Dendritic cell treated with granulocyte-macrophage colony-stimulating factor and Interleukin-4, amounts not matched to agents 40 ng/mL and 50 ng/mL, for 4 days (primary cell): ENCODE data around the gene CCSAP.
"Not testable (repeated sequence)": the region's sequence is repeated elsewhere in the genome, so short reads cannot be mapped to it uniquely, and the experiment has no call there.

Experiments used
- H3K27ac Mint-ChIP-seq: one replicate; pipeline ENCODE4 v1.8.0; 2022; ENCODE audit warnings: mild to moderate bottlenecking, mixed read lengths
- H3K27me3 Mint-ChIP-seq: one replicate; pipeline ENCODE4 v1.8.0; 2022; ENCODE audit warnings: mild to moderate bottlenecking, mixed read lengths
- H3K36me3 Mint-ChIP-seq: one replicate; pipeline ENCODE4 v1.8.0; 2022; ENCODE audit warnings: low read depth, mixed read lengths
- H3K4me1 Mint-ChIP-seq: one replicate; pipeline ENCODE4 v1.8.0; 2022; ENCODE audit warnings: low read depth, mixed read lengths
- H3K4me3 Mint-ChIP-seq: one replicate; pipeline ENCODE4 v1.8.0; 2022; ENCODE audit warnings: mild to moderate bottlenecking, moderate library complexity, mixed read lengths
- H3K9me3 Mint-ChIP-seq: one replicate; pipeline ENCODE4 v1.8.0; 2022; ENCODE audit warnings: mixed read lengths
- intact Hi-C: fragments of 100-400 bp; cut with micrococcal nuclease; formaldehyde crosslinking; loops from one replicate; pipeline ENCODE4 v1.15.0; 2022

CCSAP gene

DNA sequence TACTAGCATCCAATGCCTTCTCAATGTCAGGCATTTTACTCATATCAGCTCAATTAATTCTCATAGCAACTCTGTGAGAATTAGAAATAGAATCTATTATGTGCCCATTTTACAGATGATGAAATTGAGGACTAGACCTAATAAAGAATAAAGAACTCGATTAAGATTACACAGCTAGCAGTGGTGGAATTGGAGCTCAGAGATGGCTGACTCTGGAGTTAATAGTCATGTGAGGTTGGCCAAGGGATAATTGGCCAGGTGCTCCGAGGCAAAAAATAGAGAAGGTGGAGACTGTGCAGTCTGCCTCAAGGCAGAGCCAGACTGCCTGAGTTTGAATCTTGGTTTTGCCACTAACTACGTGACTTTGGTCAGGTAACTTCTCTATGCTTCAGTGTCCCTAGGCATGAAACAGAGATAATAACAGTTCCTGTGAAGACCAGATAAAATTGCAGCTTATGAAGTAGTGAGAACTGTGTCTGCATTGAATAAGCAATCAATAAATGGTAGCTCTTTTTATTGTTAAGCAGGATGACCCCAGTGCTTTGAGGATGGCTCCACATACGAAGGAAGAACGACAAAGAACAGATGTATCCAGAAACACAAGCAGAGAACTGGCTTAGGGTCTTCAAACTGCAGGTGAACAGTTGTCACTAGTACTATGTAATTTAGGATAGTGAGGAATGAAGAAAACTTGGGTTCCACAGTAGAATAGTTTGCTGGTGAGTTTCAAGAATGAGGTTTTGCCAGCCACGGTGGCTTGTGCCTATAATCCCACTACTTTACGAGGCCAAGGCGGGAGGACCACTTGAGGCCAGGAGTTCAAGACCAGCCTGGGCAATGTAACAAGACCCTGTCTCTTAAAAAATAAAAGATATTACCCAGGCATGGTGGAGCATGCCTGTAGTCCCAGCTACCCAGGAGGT, 6.9 kb upstream of the CCSAP start:
- intact Hi-C loops = no loop called here
- peaks cover 45% of the 10 kb centered on the region for H3K27me3 Mint-ChIP-seq

DNA sequence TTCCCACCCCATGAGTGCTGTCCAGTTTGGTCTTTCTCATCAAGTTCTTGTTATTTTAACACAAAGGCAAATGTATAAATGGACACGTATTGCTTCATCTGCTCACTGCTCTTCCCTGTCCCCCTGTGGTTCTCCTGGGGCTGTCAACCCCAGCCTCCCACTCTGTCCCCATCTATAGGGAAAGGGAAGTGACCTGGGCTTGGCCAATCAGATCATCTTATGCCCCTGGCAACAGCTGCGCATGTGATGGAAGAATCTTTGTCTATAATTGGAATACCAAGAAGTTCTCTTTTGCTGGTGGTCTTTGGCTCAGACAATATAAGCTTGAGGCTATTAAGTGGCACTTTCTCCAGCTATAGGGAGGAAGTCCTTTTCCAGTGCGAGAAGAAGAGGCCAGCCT, 4.7 kb upstream of the CCSAP start:
- Mint-ChIP-seq H3K4me3 (no peak overlapping the region), H3K27me3 (peaks cover 33% of the 10 kb centered on the region), H3K4me1 (peaks cover 47% of the 10 kb centered on the region), H3K9me3 (no peaks in the 10 kb centered on the region), H3K27ac (no peak overlapping the region), H3K36me3 (no peaks in the 10 kb centered on the region)
- intact Hi-C loops = no loop called here

More for the DNA sequence above, 6.9 kb upstream of the CCSAP start:
- Mint-ChIP-seq H3K27ac (no peak overlapping the region), H3K4me3 (no peak overlapping the region), H3K4me1 (peaks cover 32% of the 10 kb centered on the region), H3K36me3 (no peaks in the 10 kb centered on the region), H3K9me3 (peaks cover 5% of the 10 kb centered on the region)

DNA sequence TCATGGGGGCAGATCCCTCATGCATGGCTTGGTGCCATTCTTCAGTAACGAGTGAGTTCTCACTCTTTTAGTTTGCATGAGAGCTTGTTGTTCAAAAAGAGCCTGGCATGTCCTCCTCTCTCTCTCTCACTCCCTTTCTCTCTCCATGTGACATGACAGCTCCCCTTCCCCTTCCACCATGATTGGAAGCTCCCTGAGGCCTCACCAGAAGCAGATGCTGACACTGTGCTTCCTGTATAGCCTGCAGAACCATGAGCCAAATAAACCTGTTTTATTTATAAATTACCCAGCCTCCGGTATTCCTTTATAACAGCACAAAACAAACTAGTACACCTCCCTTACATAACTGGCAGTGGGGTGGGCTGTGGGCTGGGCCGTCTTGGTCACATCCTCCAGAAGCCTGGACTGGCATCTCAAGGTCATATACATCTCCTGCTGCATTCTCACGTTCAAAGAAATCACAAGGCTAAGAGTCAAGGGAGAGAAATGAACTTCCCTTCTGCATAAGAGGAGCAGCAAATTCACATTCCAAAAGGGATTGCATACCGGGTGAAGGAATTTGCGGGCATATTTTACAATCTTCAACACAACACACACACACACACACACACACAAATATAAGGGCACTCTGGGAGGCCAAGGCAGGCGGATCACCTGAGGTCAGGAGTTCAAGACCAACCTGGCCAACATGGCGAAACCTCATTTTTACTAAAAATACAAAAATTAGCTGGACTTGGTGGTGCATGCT, 2.3 kb upstream of the CCSAP start:
- H3K4me3 Mint-ChIP-seq = no peak overlapping the region
- intact Hi-C loops = loop anchor here (5.0 kb wide), 2 partner anchors 73 to 162 kb away; partner anchors contain the start of genes NUP133 and RAB4A
- H3K9me3 Mint-ChIP-seq = no peaks in the 10 kb centered on the region
- peaks cover 20% of the 10 kb centered on the region for H3K27me3 Mint-ChIP-seq
- peaks cover 22% of the 10 kb centered on the region for H3K36me3 Mint-ChIP-seq
- H3K27ac Mint-ChIP-seq = no peak overlapping the region
- peaks cover 57% of the 10 kb centered on the region for H3K4me1 Mint-ChIP-seq

DNA sequence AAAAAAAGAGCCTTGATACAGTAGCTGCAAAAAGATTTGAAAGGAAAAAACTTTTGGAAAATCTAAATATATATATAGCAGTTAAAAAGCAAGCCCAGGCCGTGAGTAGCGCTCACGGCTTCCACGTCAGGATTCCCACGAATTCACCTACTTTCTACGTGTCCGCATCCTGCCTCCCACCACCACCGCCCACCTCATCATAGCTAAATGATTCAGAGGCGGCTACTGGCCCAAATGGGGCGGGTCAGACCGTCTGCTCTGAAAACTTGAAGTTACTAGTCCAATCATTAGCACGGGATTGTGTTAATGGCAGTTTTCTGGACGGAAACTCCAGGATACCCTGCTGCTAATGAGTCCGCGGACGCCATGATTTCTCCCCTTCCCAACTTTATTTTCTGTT, 1.3 kb upstream of the CCSAP start:
- no peak overlapping the region for H3K27ac Mint-ChIP-seq
- no peak overlapping the region for H3K4me3 Mint-ChIP-seq
- peaks cover 16% of the 10 kb centered on the region for H3K27me3 Mint-ChIP-seq
- no peaks in the 10 kb centered on the region for H3K9me3 Mint-ChIP-seq
- H3K36me3 Mint-ChIP-seq = peaks cover 31% of the 10 kb centered on the region
- intact Hi-C loops = loop anchor here (5.0 kb wide), 2 partner anchors 72 to 163 kb away; partner anchors contain the start of genes NUP133 and RAB4A
- peaks cover 67% of the 10 kb centered on the region for H3K4me1 Mint-ChIP-seq

DNA sequence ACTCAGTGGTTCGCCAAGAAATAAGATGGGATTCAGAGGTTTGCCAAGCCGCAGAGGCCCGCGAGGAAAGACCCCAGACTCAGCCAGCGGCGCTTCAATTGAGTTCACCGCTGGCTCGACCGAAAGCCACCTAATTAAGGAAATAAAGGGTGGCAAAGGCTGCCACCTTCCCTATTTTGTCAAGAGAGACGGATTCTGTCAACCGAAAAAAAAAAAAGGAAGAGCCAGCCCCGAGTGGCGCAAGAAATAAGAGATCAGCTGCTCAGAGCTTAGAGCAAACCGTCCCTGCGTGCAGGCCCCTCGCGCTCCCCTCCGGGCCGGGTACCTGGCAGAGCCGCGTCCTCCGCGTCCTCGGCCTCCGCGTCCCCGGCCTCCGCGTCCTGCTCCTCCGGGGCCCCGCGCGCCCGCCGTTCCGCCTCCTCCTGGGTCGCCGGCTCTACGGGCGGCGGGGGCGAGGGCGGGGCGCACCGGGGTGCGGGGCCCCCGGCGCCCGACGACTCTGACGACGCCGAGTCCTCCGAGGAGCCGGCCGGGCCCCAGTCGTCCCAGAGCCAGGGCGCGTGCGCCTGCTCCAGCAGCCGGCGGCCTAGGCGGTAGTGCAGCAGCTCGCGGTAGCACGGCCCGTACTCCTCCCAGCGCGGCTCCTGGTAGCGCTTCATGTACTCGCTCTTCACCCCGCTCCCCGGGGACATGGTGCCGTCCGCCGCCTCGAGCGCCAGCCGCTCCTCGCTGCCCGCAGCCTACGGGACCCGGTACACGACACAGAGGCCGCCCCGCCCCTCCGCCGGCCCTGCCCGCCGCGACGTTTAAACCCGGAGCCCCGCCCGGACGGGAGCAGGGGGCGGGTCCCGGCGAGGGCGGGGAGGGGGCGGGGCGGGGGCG, 832 bp downstream of the CCSAP start:
- peaks cover 79% of the 10 kb centered on the region for H3K4me1 Mint-ChIP-seq
- peaks cover 11% of the 10 kb centered on the region for H3K27me3 Mint-ChIP-seq
- no peaks in the 10 kb centered on the region for H3K9me3 Mint-ChIP-seq
- H3K4me3 Mint-ChIP-seq = peak overlapping the region; percentile 91
- intact Hi-C loops = loop anchor here (5.0 kb wide), 2 partner anchors 70 to 165 kb away; partner anchors contain the start of genes NUP133 and RAB4A
- H3K27ac Mint-ChIP-seq = peak overlapping the region; percentile 93
- peaks cover 37% of the 10 kb centered on the region for H3K36me3 Mint-ChIP-seq

DNA sequence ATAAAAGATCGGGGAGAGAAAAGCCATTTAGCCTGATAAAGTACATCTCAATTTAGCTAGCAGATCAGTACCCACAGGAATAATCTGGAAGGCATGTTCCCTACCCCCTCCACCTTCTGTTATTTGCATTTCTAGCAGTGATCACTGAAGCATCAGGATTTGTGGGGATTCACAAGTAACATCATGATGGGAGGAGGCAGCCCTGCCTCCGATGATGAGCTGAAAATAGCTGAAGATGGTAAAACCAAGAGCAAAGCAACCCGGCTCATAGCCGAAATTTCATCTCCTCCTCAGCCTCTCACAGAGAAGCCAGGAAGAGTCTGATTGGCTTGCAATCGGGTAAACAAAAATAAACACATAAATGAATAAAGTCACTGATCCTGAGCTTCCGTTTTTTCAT, 2.4 kb downstream of the CCSAP start:
- intact Hi-C loops = loop anchor here (5.0 kb wide), 2 partner anchors 68 to 167 kb away; partner anchors contain the start of genes NUP133 and RAB4A
- Mint-ChIP-seq H3K4me3 (peak overlapping the region; percentile 91), H3K27ac (peak overlapping the region; percentile 93), H3K9me3 (no peaks in the 10 kb centered on the region), H3K36me3 (peaks cover 49% of the 10 kb centered on the region), H3K4me1 (peaks cover 73% of the 10 kb centered on the region), H3K27me3 (peaks cover 4% of the 10 kb centered on the region)

DNA sequence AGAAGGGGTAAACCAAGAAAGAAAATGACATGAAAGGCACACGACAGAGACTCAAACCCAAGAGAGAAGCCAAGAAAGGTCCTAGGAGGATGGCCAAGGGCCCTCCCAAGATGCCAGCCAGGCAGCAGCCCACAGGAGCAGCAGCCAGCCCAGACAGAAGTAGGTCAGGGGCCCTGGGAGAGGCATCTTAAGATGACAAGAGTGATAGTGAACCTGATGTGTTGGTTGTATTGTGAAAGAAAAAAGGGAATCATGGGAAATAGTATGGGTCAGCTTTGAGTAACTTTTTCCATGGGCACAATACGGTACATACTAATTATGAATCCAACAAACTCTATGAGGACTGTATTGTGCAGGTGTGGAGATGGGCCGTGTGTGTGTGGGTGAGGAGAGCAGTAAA, 3.3 kb downstream of the CCSAP start:
- no peaks in the 10 kb centered on the region for H3K27me3 Mint-ChIP-seq
- peaks cover 64% of the 10 kb centered on the region for H3K4me1 Mint-ChIP-seq
- H3K27ac Mint-ChIP-seq = peak overlapping the region; percentile 16
- H3K4me3 Mint-ChIP-seq = peak overlapping the region; percentile 24
- intact Hi-C loops = no loop called here
- H3K9me3 Mint-ChIP-seq = peaks cover 2% of the 10 kb centered on the region
- H3K36me3 Mint-ChIP-seq = peaks cover 58% of the 10 kb centered on the region

DNA sequence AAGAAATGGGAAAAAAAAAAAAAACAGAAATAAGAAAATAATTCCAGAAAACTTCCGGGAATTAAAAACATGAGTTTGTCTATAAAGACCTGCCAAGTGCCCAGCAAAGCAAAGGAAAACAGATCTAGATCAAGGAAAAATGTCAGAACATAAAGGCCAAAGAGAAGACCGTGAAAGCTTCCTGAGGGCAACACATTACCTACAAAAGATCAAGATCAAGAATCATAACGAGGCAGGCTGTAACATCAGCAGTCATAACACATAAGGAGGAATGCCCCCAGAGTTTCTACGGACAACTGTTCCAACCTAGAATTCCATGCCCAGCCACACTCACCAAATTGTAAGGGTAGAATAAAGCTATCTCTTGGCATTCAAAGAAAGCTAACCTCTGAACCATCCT, 3.8 kb downstream of the CCSAP start:
- intact Hi-C loops = no loop called here
- H3K9me3 Mint-ChIP-seq = peaks cover 7% of the 10 kb centered on the region
- no peaks in the 10 kb centered on the region for H3K27me3 Mint-ChIP-seq
- peaks cover 63% of the 10 kb centered on the region for H3K36me3 Mint-ChIP-seq
- H3K4me3 Mint-ChIP-seq = no peak overlapping the region
- peak overlapping the region; percentile 72 for H3K27ac Mint-ChIP-seq
- peaks cover 60% of the 10 kb centered on the region for H3K4me1 Mint-ChIP-seq

DNA sequence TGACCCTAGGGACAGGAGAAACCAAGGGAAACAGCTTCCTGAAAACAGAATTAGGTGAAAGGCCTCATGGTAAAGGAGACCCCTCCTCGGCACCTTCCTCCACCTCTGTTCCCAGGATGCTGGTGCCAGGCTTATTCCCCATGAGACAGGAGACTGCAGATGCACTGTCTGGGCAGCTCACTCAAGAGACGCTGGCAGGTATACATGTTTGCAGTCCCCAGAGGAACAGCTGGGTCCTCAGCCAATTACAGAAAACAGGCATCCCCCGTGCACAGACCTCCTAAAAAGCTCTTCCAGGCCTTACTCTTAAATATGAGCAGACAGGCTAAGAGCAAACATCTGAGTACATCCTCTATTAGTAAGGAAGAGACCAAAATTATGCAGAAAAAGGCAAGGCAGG, 6.5 kb downstream of the CCSAP start:
- Mint-ChIP-seq H3K36me3 (peaks cover 54% of the 10 kb centered on the region), H3K27me3 (no peaks in the 10 kb centered on the region), H3K9me3 (peaks cover 9% of the 10 kb centered on the region), H3K27ac (peak overlapping the region; percentile 13), H3K4me1 (peaks cover 51% of the 10 kb centered on the region), H3K4me3 (no peak overlapping the region)
- intact Hi-C loops = no loop called here

DNA sequence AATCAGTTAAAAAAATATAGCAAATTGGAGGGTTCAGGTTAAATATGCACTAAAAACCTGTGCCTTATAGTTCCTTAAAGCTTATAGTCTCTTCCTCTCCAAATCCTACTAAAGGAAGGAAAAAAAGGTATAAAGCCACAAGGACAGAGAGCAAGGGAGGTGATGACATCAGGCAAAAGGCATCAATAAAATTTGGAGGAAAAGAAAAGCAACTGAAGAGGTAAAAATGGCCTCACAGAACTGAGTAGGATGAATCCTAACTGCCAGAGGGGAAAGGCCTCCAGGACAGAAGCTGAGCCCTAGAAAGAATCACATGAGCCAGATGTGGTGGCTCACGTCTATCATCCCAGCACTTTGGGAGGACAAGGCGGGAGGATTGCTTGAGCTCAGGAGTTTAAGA, 8.1 kb downstream of the CCSAP start:
- Mint-ChIP-seq H3K4me1 (peaks cover 37% of the 10 kb centered on the region), H3K36me3 (peaks cover 52% of the 10 kb centered on the region), H3K27ac (no peak overlapping the region), H3K4me3 (no peak overlapping the region), H3K9me3 (peaks cover 9% of the 10 kb centered on the region), H3K27me3 (no peaks in the 10 kb centered on the region)
- intact Hi-C loops = no loop called here

DNA sequence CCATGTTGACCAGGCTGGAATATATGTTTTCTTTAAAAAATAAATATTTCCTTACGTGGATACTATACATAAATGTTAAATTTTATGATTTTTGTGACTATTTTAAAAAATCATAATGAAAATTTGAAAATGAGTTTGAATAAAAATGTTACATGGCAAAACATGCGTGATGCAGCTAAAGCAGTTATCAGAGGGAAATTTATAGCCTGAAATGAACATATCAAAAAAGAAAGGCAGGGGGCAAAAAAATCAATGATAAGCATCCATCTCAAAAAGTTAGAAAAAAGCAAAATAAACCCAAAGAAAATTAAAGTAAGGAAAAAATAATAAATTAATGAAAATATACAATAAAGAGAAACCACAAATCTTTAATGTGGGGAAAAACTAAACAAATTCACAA, 8.6 kb downstream of the CCSAP start:
- H3K4me1 Mint-ChIP-seq = peaks cover 35% of the 10 kb centered on the region
- H3K4me3 Mint-ChIP-seq = no peak overlapping the region
- H3K27ac Mint-ChIP-seq = no peak overlapping the region
- no peaks in the 10 kb centered on the region for H3K27me3 Mint-ChIP-seq
- H3K36me3 Mint-ChIP-seq = peaks cover 52% of the 10 kb centered on the region
- peaks cover 9% of the 10 kb centered on the region for H3K9me3 Mint-ChIP-seq
- intact Hi-C loops = no loop called here

DNA sequence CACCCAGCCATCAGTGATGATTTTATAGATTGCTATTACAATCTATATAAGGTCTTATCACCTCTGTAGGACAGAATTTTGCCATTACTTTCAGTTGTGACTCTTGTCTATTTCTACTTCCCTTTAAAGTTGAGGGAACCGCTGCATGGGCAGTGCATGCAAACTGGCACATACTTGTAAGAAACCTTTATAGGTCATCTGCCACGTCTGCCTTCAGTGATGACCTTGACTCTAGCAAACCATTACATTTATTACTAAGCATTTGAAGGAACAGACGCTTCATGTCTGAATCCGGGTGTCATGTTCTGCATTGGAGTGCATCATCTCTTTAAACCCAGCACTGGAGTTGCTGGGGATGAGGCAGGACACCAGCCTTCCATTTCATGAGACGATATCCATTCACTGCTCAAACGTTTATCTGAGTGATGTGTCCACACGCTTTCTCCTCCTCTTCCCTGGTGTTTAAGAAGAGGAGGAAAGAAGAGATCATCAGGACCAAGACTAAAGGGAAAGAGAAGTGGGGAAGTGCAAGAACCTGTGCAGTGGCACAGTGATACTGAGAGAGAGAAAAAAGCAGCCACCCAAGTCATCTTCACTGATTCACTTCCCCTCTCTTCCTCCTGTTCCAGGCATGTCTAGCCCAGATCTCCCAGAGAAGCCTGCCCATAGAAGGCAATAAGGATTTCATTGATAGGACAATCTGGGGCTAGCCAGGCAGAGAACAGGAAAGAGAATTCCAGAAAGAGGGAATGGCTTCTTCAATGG, 14.1 kb downstream of the CCSAP start:
- Mint-ChIP-seq H3K27me3 (no peaks in the 10 kb centered on the region), H3K4me3 (no peak overlapping the region), H3K9me3 (no peaks in the 10 kb centered on the region), H3K36me3 (peaks cover 68% of the 10 kb centered on the region), H3K27ac (peak overlapping the region; percentile 12), H3K4me1 (peaks cover 19% of the 10 kb centered on the region)
- intact Hi-C loops = no loop called here

DNA sequence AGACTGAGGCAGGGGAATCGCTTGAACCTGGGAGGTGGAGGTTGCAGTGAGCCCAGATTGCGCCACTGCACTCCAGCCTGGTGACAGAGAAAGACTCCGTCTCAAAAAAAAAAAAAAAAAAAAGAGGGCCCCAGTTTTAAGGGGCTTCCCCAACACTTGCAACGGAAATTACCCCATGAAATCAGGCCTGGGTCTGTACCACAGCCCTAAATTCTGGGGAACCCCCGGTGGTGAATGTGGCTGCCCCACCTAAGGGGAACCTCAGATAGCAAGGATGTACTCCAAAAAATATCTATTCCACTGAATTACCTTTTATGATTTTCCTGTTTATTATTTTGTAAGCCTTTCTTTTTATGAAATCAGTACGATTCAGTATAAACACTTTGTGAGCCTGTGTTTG, 15.1 kb downstream of the CCSAP start:
- H3K9me3 Mint-ChIP-seq, H3K27me3 Mint-ChIP-seq, H3K4me3 Mint-ChIP-seq, intact Hi-C loops, H3K27ac Mint-ChIP-seq: not testable (repeated sequence)
- peaks cover 19% of the 10 kb centered on the region for H3K4me1 Mint-ChIP-seq
- peaks cover 78% of the 10 kb centered on the region for H3K36me3 Mint-ChIP-seq
